Dendritic cell treated with granulocyte-macrophage colony-stimulating factor and Interleukin-4, amounts not matched to agents 40 ng/mL and 50 ng/mL, for 4 days (primary cell): ENCODE measurements around the gene RBM28.
A peak's percentile ranks its signal among the peaks of the same experiment; 100 is the strongest.

ENCODE experiments used
- H3K27ac Mint-ChIP-seq: one replicate; pipeline ENCODE4 v1.8.0; 2022; ENCODE audit warnings: mild to moderate bottlenecking, mixed read lengths
- H3K27me3 Mint-ChIP-seq: one replicate; pipeline ENCODE4 v1.8.0; 2022; ENCODE audit warnings: mild to moderate bottlenecking, mixed read lengths
- H3K36me3 Mint-ChIP-seq: one replicate; pipeline ENCODE4 v1.8.0; 2022; ENCODE audit warnings: low read depth, mixed read lengths
- H3K4me1 Mint-ChIP-seq: one replicate; pipeline ENCODE4 v1.8.0; 2022; ENCODE audit warnings: low read depth, mixed read lengths
- H3K4me3 Mint-ChIP-seq: one replicate; pipeline ENCODE4 v1.8.0; 2022; ENCODE audit warnings: mild to moderate bottlenecking, moderate library complexity, mixed read lengths
- H3K9me3 Mint-ChIP-seq: one replicate; pipeline ENCODE4 v1.8.0; 2022; ENCODE audit warnings: mixed read lengths
- intact Hi-C: fragments of 100-400 bp; cut with micrococcal nuclease; formaldehyde crosslinking; loops from one replicate; pipeline ENCODE4 v1.15.0; 2022

RBM28 gene

DNA sequence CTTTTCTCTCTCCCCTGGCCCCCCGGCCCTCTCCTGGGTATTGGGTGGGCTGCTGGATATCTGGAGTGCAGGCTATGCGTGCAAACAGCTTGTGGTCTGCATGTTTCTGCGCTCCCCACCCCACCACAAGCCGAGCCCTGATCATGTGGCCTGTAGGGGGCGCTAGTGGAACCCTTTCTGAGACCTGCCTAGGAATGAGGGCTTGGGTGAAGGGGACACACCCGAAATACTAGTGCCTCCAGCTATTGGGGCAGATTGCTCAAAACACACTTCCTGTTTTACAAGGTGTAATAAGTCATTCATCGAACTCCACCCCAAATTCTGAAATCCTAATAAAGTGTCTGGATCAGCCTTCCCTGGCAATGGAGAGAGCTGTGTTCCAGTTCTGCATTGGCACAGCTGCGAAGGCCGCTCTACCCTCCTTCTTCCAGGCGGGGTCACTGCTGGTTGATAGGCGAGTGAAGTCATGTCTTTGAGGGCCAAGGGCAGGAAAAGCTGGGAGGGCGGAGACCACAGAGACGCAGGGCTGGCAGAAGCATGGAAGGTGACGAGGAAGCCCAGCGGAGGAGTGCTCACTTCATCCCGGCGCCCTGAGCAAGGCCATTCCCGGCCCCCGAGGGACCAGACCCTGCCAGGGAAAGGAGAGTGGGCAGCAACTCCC lies 37.6 kb upstream of the RBM28 start:
- peak overlapping the region; percentile 52 for H3K27ac Mint-ChIP-seq
- intact Hi-C loops = no loop called here
- no peak overlapping the region for H3K4me3 Mint-ChIP-seq
- no peaks in the 10 kb centered on the region for H3K27me3 Mint-ChIP-seq
- no peaks in the 10 kb centered on the region for H3K36me3 Mint-ChIP-seq
- no peaks in the 10 kb centered on the region for H3K9me3 Mint-ChIP-seq
- H3K4me1 Mint-ChIP-seq = peaks cover 22% of the 10 kb centered on the region

GRCh38 chr7:128380483-128381106 lies 36.9 kb upstream of the RBM28 start:
- H3K4me1 Mint-ChIP-seq = peaks cover 18% of the 10 kb centered on the region
- H3K27ac Mint-ChIP-seq = peak overlapping the region; percentile 52
- no peaks in the 10 kb centered on the region for H3K27me3 Mint-ChIP-seq
- no peak overlapping the region for H3K4me3 Mint-ChIP-seq
- intact Hi-C loops = no loop called here
- no peaks in the 10 kb centered on the region for H3K9me3 Mint-ChIP-seq
- no peaks in the 10 kb centered on the region for H3K36me3 Mint-ChIP-seq

DNA sequence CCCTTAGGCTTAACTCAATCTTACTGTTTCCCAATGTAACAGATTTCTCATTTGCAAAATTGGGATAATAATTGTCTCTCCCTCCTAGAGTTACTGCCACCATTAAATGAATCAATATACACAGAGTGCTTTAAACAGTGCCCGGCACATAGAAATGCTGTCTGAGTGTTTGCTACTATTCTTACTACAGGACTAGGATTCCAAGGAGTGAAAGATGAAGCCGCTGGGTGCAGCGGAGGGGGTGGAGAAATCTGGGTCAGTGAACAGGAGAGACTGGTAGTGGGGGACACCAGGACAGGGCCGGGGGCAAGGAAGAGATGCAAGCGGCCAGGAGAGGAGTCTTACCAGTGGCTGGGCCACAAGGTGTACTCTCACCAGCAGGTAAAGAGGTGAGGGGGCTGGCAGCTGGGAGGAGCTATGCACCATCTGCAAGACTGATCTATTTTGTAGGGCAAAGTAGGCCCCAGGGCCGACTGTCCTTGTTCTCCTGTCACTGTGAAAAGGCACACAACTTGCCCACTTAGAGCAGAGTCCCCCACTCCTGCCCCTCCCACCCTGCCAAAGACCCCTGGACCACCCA lies 36.3 kb upstream of the RBM28 start:
- Mint-ChIP-seq H3K27me3 (no peaks in the 10 kb centered on the region), H3K36me3 (no peaks in the 10 kb centered on the region), H3K9me3 (no peaks in the 10 kb centered on the region), H3K4me1 (peaks cover 13% of the 10 kb centered on the region), H3K27ac (no peak overlapping the region), H3K4me3 (no peak overlapping the region)
- intact Hi-C loops = no loop called here

DNA sequence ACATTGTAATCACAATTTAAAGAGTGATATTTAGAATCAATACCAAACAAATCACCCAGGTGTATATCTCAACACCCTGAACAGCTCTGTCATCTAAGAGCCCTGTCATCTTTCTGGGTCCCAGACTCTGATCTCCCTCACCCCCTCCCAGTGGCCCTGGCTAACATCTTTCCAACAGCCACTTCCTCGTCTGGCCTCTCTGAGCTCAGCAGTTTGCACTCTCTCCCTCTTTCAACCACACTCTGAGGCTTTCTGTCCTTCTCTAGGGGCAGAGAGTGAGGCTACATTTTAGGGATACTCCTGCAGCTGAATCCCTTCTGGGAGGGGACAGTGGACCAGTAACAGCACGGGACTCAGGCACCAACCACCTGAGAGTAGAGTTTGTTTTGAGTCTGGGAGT lies 34.9 kb upstream of the RBM28 start:
- Mint-ChIP-seq H3K4me1 (peaks cover 13% of the 10 kb centered on the region), H3K9me3 (no peaks in the 10 kb centered on the region), H3K27me3 (peaks cover 1% of the 10 kb centered on the region), H3K4me3 (no peak overlapping the region), H3K27ac (no peak overlapping the region), H3K36me3 (no peaks in the 10 kb centered on the region)
- intact Hi-C loops = no loop called here

DNA sequence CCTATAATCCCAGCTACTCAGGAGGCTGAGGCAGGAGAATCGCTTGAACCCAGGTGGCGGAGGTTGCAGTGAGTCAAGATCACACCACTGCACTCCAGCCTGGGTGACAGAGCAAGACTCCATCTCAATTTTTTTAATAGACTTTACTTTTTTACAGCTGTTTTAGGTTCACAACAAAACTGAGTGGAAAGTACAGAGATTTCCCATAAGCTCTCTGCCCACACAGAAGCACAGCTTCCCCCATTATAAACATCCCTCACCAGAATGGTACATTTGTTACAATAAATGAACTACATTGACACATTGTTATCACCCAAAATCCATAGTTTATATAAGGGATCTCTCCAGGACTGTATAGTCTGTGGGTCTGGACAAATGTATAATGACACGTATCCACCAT lies 32.4 kb upstream of the RBM28 start:
- H3K9me3 Mint-ChIP-seq = no peaks in the 10 kb centered on the region
- no peak overlapping the region for H3K4me3 Mint-ChIP-seq
- no peak overlapping the region for H3K27ac Mint-ChIP-seq
- peaks cover 5% of the 10 kb centered on the region for H3K4me1 Mint-ChIP-seq
- H3K27me3 Mint-ChIP-seq = peaks cover 1% of the 10 kb centered on the region
- H3K36me3 Mint-ChIP-seq = no peaks in the 10 kb centered on the region
- intact Hi-C loops = no loop called here

DNA sequence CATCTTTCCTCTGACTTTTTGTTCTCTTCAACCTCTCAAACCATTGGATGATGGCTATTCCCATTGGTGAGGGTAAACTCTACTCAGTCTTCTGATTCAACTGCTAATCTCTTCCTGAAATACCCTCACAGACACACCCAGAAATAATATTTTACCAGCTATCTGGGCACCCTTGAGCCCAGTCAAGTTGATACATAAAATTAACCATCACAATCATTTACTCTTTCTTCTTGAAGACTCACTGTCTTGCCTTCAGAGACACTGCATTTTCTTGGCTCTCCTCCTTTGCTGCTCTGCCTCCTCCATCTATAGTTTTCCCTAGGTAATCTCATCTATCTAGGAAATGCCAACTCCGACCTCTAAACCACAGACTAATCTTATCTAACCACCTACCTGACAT lies 30.3 kb upstream of the RBM28 start:
- intact Hi-C loops = no loop called here
- no peak overlapping the region for H3K4me3 Mint-ChIP-seq
- H3K36me3 Mint-ChIP-seq = no peaks in the 10 kb centered on the region
- peaks cover 1% of the 10 kb centered on the region for H3K27me3 Mint-ChIP-seq
- no peak overlapping the region for H3K27ac Mint-ChIP-seq
- H3K4me1 Mint-ChIP-seq = no peaks in the 10 kb centered on the region
- no peaks in the 10 kb centered on the region for H3K9me3 Mint-ChIP-seq

DNA sequence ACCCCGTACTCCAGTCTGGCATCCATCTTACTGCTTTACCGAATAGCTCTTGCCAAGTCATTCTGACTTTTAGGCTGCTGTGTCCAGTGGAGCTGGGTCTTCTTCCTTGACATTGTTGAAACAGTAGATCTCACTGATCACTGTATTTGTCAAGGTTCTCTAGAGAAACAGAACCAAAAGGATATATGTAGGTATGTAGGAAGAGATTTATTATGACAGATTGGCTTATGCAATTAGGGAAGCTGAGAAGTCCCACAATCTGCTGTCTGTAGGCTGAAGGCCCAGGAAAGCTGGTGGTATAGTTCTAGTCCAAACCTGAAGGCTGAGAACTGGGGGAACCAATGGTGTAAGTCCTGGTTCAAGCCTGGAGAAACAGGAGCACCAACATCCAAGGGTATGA lies 29.9 kb upstream of the RBM28 start:
- H3K9me3 Mint-ChIP-seq = no peaks in the 10 kb centered on the region
- H3K27me3 Mint-ChIP-seq = peaks cover 1% of the 10 kb centered on the region
- H3K27ac Mint-ChIP-seq = no peak overlapping the region
- H3K4me1 Mint-ChIP-seq = no peaks in the 10 kb centered on the region
- no peaks in the 10 kb centered on the region for H3K36me3 Mint-ChIP-seq
- intact Hi-C loops = no loop called here
- H3K4me3 Mint-ChIP-seq = no peak overlapping the region

- Mint-ChIP-seq H3K27me3 (peaks cover 6% of the 10 kb centered on the region), H3K27ac (no peak overlapping the region), H3K4me3 (no peak overlapping the region), H3K4me1 (peaks cover 14% of the 10 kb centered on the region), H3K36me3 (no peaks in the 10 kb centered on the region), H3K9me3 (no peaks in the 10 kb centered on the region)
- intact Hi-C loops = no loop called here
These were observed 26.8 kb upstream of the RBM28 start for GRCh38 chr7:128370491-128370890.

- Mint-ChIP-seq H3K27me3 (peaks cover 37% of the 10 kb centered on the region), H3K4me3 (no peak overlapping the region)
- intact Hi-C loops = no loop called here
These were observed 23.3 kb upstream of the RBM28 start for GRCh38 chr7:128366986-128367385.

DNA sequence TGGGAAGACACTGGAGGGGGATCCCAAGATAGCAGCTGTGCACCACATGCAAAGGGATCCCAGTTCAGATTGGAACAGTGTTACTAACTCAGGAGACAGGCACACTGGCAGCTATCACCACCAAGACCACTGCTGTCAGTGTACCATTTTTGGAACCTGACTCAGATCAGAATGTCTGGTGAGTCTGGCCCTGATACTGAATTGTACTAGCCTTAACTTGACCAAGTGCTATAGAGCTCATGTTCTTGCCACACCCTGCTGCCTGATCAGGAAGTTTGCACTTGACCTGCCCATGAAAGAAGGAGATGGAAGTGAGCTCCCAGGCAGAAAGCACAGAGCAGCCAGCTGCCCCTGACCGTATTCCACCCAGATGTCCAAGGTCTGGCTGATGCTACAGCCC lies 22.6 kb upstream of the RBM28 start:
- Mint-ChIP-seq H3K4me3 (no peak overlapping the region), H3K27ac (no peak overlapping the region), H3K4me1 (peaks cover 26% of the 10 kb centered on the region), H3K9me3 (no peaks in the 10 kb centered on the region), H3K36me3 (no peaks in the 10 kb centered on the region), H3K27me3 (peaks cover 41% of the 10 kb centered on the region)
- intact Hi-C loops = no loop called here

More at GRCh38 chr7:128366986-128367385, 23.3 kb upstream of the RBM28 start:
- H3K4me1 Mint-ChIP-seq = peaks cover 20% of the 10 kb centered on the region
- H3K36me3 Mint-ChIP-seq = no peaks in the 10 kb centered on the region
- no peak overlapping the region for H3K27ac Mint-ChIP-seq
- no peaks in the 10 kb centered on the region for H3K9me3 Mint-ChIP-seq

DNA sequence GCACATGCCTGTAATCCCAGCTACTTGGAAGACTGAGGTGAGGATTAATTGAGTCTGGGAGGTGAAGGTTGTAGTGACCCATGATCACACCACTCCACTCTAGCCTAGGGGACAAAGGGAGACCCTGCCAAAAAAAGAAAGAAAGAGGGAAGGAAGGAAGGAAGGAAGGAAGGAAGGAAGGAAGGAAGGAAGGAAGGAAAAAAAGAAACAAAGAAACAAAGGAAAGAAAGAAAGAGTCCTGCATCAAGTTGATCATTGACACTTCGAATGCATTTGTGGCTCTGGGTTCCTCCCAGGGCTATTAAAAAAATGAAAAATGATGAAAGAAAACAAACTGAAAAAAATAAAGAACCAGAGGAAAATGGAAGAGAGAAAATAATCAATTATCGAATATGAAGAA lies 21.7 kb upstream of the RBM28 start:
- H3K27ac Mint-ChIP-seq = no peak overlapping the region
- H3K4me1 Mint-ChIP-seq = peaks cover 34% of the 10 kb centered on the region
- intact Hi-C loops = no loop called here
- H3K27me3 Mint-ChIP-seq = peaks cover 49% of the 10 kb centered on the region
- no peaks in the 10 kb centered on the region for H3K9me3 Mint-ChIP-seq
- no peak overlapping the region for H3K4me3 Mint-ChIP-seq
- no peaks in the 10 kb centered on the region for H3K36me3 Mint-ChIP-seq

DNA sequence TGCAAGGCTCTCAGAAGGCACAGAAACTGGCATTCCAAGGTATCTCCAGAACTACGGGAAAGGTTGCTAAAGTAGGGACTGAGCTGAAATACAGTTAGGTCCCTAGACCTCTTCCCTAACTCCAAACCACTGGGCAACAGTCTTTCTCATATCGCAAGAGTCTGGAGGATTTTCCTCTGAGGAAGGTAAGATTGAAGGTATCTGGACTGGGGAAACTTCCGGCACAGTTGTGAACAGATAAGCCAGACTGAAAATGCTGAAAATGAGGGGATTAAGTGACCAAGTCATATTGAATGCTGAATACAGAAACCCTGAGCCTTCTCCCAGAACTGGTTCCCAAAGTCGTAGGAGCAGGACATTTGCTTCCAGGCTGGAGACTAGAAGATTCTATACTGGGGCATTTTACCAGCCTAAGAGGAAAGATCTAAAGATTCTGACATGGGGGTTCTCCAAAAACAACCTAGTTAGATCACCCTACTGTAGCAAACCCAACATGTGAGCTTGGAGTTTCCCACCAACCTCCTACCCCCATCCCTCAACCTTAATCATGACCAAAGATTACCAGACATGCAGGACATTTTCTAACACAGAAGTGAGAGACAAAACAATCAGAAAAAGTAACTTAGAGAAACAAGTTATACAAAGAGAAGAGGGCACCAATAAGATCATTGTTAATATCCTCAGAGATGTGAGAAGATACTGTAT lies 20.6 kb upstream of the RBM28 start:
- H3K9me3 Mint-ChIP-seq = no peaks in the 10 kb centered on the region
- intact Hi-C loops = no loop called here
- H3K4me1 Mint-ChIP-seq = peaks cover 45% of the 10 kb centered on the region
- no peak overlapping the region for H3K4me3 Mint-ChIP-seq
- H3K27me3 Mint-ChIP-seq = peaks cover 59% of the 10 kb centered on the region
- H3K27ac Mint-ChIP-seq = no peak overlapping the region
- no peaks in the 10 kb centered on the region for H3K36me3 Mint-ChIP-seq

GRCh38 chr7:128363261-128363721 lies 19.6 kb upstream of the RBM28 start:
- Mint-ChIP-seq H3K9me3 (no peaks in the 10 kb centered on the region), H3K36me3 (no peaks in the 10 kb centered on the region), H3K4me1 (peaks cover 54% of the 10 kb centered on the region), H3K27ac (no peak overlapping the region), H3K4me3 (no peak overlapping the region), H3K27me3 (peaks cover 59% of the 10 kb centered on the region)
- intact Hi-C loops = no loop called here

DNA sequence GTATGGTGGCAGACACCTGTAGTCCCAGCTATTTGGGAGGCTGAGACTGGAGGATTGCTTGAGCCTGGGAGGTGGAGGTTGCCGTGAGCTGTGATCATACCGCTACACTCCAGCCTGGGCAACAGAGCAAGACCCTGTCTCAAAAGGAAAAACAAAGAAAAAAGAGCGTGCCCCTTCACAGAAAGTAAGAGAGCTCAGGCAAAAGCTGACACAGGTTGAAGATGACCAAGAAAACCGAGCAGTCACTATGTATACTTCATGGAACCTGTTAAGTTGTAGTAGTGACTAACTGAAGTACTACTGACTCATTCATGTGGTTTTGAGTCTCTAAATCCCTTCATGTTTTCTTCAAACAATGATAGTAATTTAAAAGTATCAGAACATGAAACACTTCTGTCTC lies 19.0 kb upstream of the RBM28 start:
- H3K4me1 Mint-ChIP-seq = peaks cover 60% of the 10 kb centered on the region
- no peak overlapping the region for H3K4me3 Mint-ChIP-seq
- intact Hi-C loops = no loop called here
- H3K27me3 Mint-ChIP-seq = peaks cover 59% of the 10 kb centered on the region
- H3K36me3 Mint-ChIP-seq = no peaks in the 10 kb centered on the region
- no peak overlapping the region for H3K27ac Mint-ChIP-seq
- no peaks in the 10 kb centered on the region for H3K9me3 Mint-ChIP-seq
